HL-60 (cell line): Measurements from ENCODE around the gene NUMB.

Experiments
- DNase-seq, 2 experiments: peaks; one replicate each; pipeline ENCODE4 v3.0.0-alpha.2; 2010 to 2020; ENCODE audit warnings: low read depth in 1 of 2, low spot score in 1 of 2
- H3K27ac ChIP-seq: fragments of 250-450 bp; sonication (Bioruptor Pico); replicated peaks from 2 replicates; pipeline ENCODE4 v1.5.1; 2020; ENCODE audit warnings: mild to moderate bottlenecking, moderate library complexity
- H3K27me3 ChIP-seq: fragments of 250-450 bp; sonication (Bioruptor Pico); 2 replicates; pipeline ENCODE4 v1.5.1; 2021; ENCODE audit warnings: mild to moderate bottlenecking, moderate library complexity; ENCODE audit not compliant: insufficient read depth, poor library complexity, severe bottlenecking
- H3K4me3 ChIP-seq: replicated peaks from 2 replicates; pipeline ENCODE4 v1.5.1; 2011; ENCODE audit warnings: mild to moderate bottlenecking, control low read depth, low read length; ENCODE audit not compliant: insufficient read depth
- CTCF ChIP-seq: IDR thresholded peaks from one replicate; pipeline ENCODE4 v1.5.1; 2011; ENCODE audit warnings: low read length, control low read depth, inconsistent platforms; ENCODE audit not compliant: insufficient read depth
- GABPA ChIP-seq: IDR thresholded peaks from 2 replicates; pipeline ENCODE4 v1.6.1; 2012; ENCODE audit warnings: low read depth
- POLR2AphosphoS5 ChIP-seq: IDR thresholded peaks from 2 replicates; pipeline ENCODE4 v1.6.1; 2012; ENCODE audit warnings: low read depth
- REST ChIP-seq: IDR thresholded peaks from 2 replicates; pipeline ENCODE4 v1.6.1; 2012; ENCODE audit warnings: low read depth; ENCODE audit not compliant: insufficient replicate concordance
- SPI1 ChIP-seq: IDR thresholded peaks from 2 replicates; pipeline ENCODE4 v1.6.1; 2012; ENCODE audit warnings: low read depth, mild to moderate bottlenecking, borderline replicate concordance

Gene NUMB

GRCh38 chr14:73290279-73290678 is 168.1 kb downstream of the NUMB start:
- no peak for DNase-seq
- H3K27ac ChIP-seq = no peak overlapping the region
- no peak overlapping the region for H3K4me3 ChIP-seq
- TF ChIP-seq GABPA (no peak), CTCF (no peak), SPI1 (no peak), REST (no peak), POLR2AphosphoS5 (no peak)
- no peaks in the 10 kb centered on the region for H3K27me3 ChIP-seq

GRCh38 chr14:73289729-73290128 is 168.6 kb downstream of the NUMB start:
- Histone ChIP-seq H3K27ac (no peak overlapping the region), H3K4me3 (no peak overlapping the region)
- no peak for DNase-seq

GRCh38 chr14:73289308-73289707 is 169.0 kb downstream of the NUMB start:
- Histone ChIP-seq H3K4me3 (no peak overlapping the region), H3K27ac (no peak overlapping the region), H3K27me3 (no peaks in the 10 kb centered on the region)
- no peak for DNase-seq
- TF ChIP-seq GABPA = no peak
- TF ChIP-seq REST = no peak

More at GRCh38 chr14:73289729-73290128, 168.6 kb downstream of the NUMB start:
- TF ChIP-seq SPI1 = no peak
- TF ChIP-seq GABPA = no peak
- TF ChIP-seq REST = no peak
- no peak for TF ChIP-seq CTCF
- TF ChIP-seq POLR2AphosphoS5 = no peak
- no peaks in the 10 kb centered on the region for H3K27me3 ChIP-seq

DNA sequence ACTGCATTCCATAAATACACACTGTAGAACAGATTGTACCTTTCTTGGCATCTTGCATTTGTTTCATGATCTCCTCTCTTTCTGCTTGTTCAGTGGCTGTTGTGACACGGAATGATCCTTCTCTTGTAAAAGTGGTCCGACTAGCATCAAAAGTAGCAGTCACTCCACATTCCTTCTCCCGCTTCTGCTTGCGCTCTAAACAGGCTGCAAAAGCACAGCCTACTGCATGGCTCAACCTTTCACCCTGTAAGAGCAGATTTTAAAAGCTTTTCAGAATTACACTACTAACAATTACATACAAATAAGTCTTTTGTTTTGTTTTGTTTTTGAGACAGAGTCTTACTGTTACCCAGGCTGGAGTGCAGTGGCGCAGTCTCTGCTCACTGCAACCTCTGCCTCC is 171.3 kb downstream of the NUMB start:
- Histone ChIP-seq H3K27ac (no peak overlapping the region), H3K4me3 (no peak overlapping the region), H3K27me3 (no peaks in the 10 kb centered on the region)
- DNase-seq = no peak
- TF ChIP-seq POLR2AphosphoS5 = no peak
- no peak for TF ChIP-seq REST
- TF ChIP-seq CTCF = no peak
- TF ChIP-seq GABPA = no peak
- no peak for TF ChIP-seq SPI1
